GM12878 (cell line): ENCODE results near the gene DENND1A. TPM values are rescaled to one million over a fixed set of nuclear protein-coding genes. Genes with fewer than 3 reads are reported as not detected.

Experiments
- ATAC-seq: fragments of 200-7000 bp; cut with Tn5 transposase; 3 replicates; pipeline ENCODE4 v1.9.1; 2020; ENCODE audit warnings: mild to moderate bottlenecking, moderate library complexity
- BruUV-seq: library from RNA; stranded (reverse); fragments of 400-500 nt; replicated peaks from 2 replicates; lab custom pipeline; 2021; lab: Mats Ljungman, UMichigan
- CTCF ChIA-PET: fragments of 300-600 bp; sonication (Branson Sonifier 250); formaldehyde crosslinking; extraction: SDS; loops from one replicate; lab custom pipeline; 2021; ENCODE audit warnings: inconsistent platforms; lab: Yijun Ruan, JAX
- POLR2A ChIA-PET: fragments of 350-600 bp; formaldehyde crosslinking; extraction: SDS; loops from one replicate; lab custom pipeline; 2021; ENCODE audit warnings: inconsistent platforms; lab: Charles Lee
- RAD21 ChIA-PET: fragments of 300-600 bp; sonication (Branson Sonifier 250); formaldehyde crosslinking; loops from one replicate; lab custom pipeline; 2023; ENCODE audit warnings: antibody characterized with exemption; ENCODE audit not compliant: unreplicated experiment; lab: Charles Lee
- SMC1A ChIA-PET: fragments of 300-600 bp; sonication (Branson Sonifier 250); formaldehyde crosslinking; loops from one replicate; lab custom pipeline; 2023; ENCODE audit not compliant: unreplicated experiment, uncharacterized antibody; lab: Charles Lee
- DNase-seq: peaks from one replicate; pipeline ENCODE4 v3.0.0-alpha.2; 2011; ENCODE audit warnings: low read depth, low spot score
- FAIRE-seq: peaks from 3 replicates; lab custom pipeline; 2011; peaks lifted over from hg19 to GRCh38; lab: Jason Lieb, UNC
- H2AFZ ChIP-seq: 2 replicates; pipeline ENCODE4 v1.6.0; 2011; ENCODE audit warnings: low read depth, low read length, control low read depth; ENCODE audit not compliant: control insufficient read depth
- H3K27ac ChIP-seq: 2 replicates; pipeline ENCODE4 v1.5.1; 2011; ENCODE audit warnings: control low read depth; ENCODE audit not compliant: control insufficient read depth, insufficient read depth
- H3K27me3 ChIP-seq, 2 experiments: replicated peaks in 1 of 2; 2 replicates each; pipeline versions ENCODE4 v1.6.0 to v1.6.1; 2011; ENCODE audit warnings: low read length in 1 of 2; ENCODE audit not compliant: control insufficient read depth in 2 of 2, insufficient read depth in 2 of 2
- H3K36me3 ChIP-seq, 2 experiments: 2 replicates each; pipeline ENCODE4 v1.5.1; 2011; ENCODE audit warnings: low read length in 1 of 2; ENCODE audit not compliant: control insufficient read depth in 2 of 2, insufficient read depth in 2 of 2
- H3K4me1 ChIP-seq: 2 replicates; pipeline ENCODE4 v1.6.1; 2011; ENCODE audit warnings: mild to moderate bottlenecking, low read length, moderate library complexity, mixed read lengths; ENCODE audit not compliant: control insufficient read depth, insufficient read depth
- H3K4me2 ChIP-seq: 2 replicates; pipeline ENCODE4 v1.6.0; 2011; ENCODE audit warnings: control low read depth; ENCODE audit not compliant: control insufficient read depth, insufficient read depth
- H3K4me3 ChIP-seq: fragments of 200-600 bp; sonication (generic); 2 replicates; pipeline ENCODE4 v1.5.1; 2016
- H3K79me2 ChIP-seq: 2 replicates; pipeline ENCODE4 v1.6.0; 2011; ENCODE audit warnings: low read length; ENCODE audit not compliant: control insufficient read depth, insufficient read depth
- H3K9ac ChIP-seq: 2 replicates; pipeline ENCODE4 v1.8.0; 2011; ENCODE audit warnings: low read length, control low read depth, mixed read lengths; ENCODE audit not compliant: control insufficient read depth, insufficient read depth
- H3K9me3 ChIP-seq: replicated peaks from 3 replicates; pipeline ENCODE4 v1.5.1; 2011; ENCODE audit warnings: mild to moderate bottlenecking, low read length; ENCODE audit not compliant: control insufficient read depth, insufficient read depth
- H4K20me1 ChIP-seq: 2 replicates; pipeline ENCODE4 v1.6.0; 2011; ENCODE audit not compliant: control insufficient read depth, insufficient read depth
- BCL3 ChIP-seq: IDR thresholded peaks from 2 replicates; pipeline ENCODE4 v1.6.1; 2011; ENCODE audit warnings: borderline replicate concordance, low read depth, mild to moderate bottlenecking, moderate library complexity, low read length; ENCODE audit not compliant: insufficient read depth, poor library complexity, severe bottlenecking
- CHD1 ChIP-seq: IDR thresholded peaks from 2 replicates; pipeline ENCODE4 v1.6.1; 2012; ENCODE audit warnings: low read depth, low read length, improper control_type of control experiment
- DPF2 ChIP-seq: fragments of 450-650 bp; IDR thresholded peaks from 2 replicates; pipeline ENCODE4 v1.6.1; 2017; ENCODE audit warnings: mild to moderate bottlenecking
- HDAC2 ChIP-seq: fragments of 200-600 bp; sonication (generic); IDR thresholded peaks from 2 replicates; pipeline ENCODE4 v1.6.1; 2017
- IRF4 ChIP-seq: IDR thresholded peaks from 2 replicates; pipeline ENCODE4 v1.6.1; 2011; ENCODE audit warnings: low read depth, low read length
- LARP7 ChIP-seq: fragments of 450-650 bp; IDR thresholded peaks from 2 replicates; pipeline ENCODE4 v1.6.1; 2017; ENCODE audit warnings: mild to moderate bottlenecking
- NR2F1 ChIP-seq: fragments of 450-650 bp; conservative IDR thresholded peaks from 2 replicates; pipeline ENCODE4 v1.6.1; 2017; ENCODE audit warnings: mild to moderate bottlenecking
- RAD21 ChIP-seq: IDR thresholded peaks from 2 replicates; pipeline ENCODE4 v1.6.1; 2011; ENCODE audit warnings: mild to moderate bottlenecking, low read depth, low read length, moderate library complexity; ENCODE audit not compliant: insufficient read depth
- TCF3 ChIP-seq: IDR thresholded peaks from 2 replicates; pipeline ENCODE4 v1.6.1; 2012; ENCODE audit warnings: low read depth, mild to moderate bottlenecking, low read length, borderline replicate concordance; ENCODE audit not compliant: insufficient read depth
- ZNF217 ChIP-seq: fragments of 450-650 bp; IDR thresholded peaks from 2 replicates; pipeline ENCODE4 v1.6.1; 2017; ENCODE audit warnings: antibody characterized with exemption, mild to moderate bottlenecking
- WGBS: methylation state at CpG from one replicate; pipeline ENCODE4 v1.1.6; 2016; ENCODE audit warnings: low lambda C conversion rate; ENCODE audit not compliant: insufficient replicate concordance, insufficient coverage; ENCODE audit errors: missing lambda C conversion rate; 5-methylcytosine and 5-hydroxymethylcytosine counted together
- in situ Hi-C: fragments of 300-500 bp; cut with MboI; formaldehyde crosslinking; loops from 9 replicates; pipeline ENCODE4 v1.14.3; 2018; ENCODE audit warnings: mixed read lengths
- intact Hi-C: fragments of 100-400 bp; cut with micrococcal nuclease; formaldehyde crosslinking; loops from one replicate; pipeline ENCODE4 v1.14.2; 2022; ENCODE audit not compliant: unreplicated experiment
- polyA plus RNA-seq, 11 experiments: library from polyadenylated mRNA; depleted of rRNA in 4 of 11; unstranded in 6 of 11; stranded (reverse) in 5 of 11; fragments of >200 nt; fragmentation: Nextera tagmentation in 4 of 11; fragmentation: Illumina TruSeq in 1 of 11; extraction: Ambion mirVana in 4 of 11; extraction: Trizol in 1 of 11; gene quantifications; 1 replicate in 1 of 11; 2 replicates in 10 of 11; pipeline versions ENCODE4 v1.2.1 to v1.2.3, GENCODE V29; 2011 to 2016; ENCODE audit warnings: inconsistent platforms in 2 of 11, missing spikeins in 2 of 11, low read depth in 1 of 11
- total RNA-seq, 4 experiments: library from RNA; depleted of rRNA in 3 of 4; stranded (reverse); fragments of >200 nt in 3 of 4; fragmentation: Illumina TruSeq in 1 of 4; extraction: Trizol in 1 of 4; gene quantifications; 2 replicates each; pipeline versions ENCODE4 v1.2.1 to v1.2.3, GENCODE V29; 2013 to 2021
- TF ChIP-seq, protein P1 (sequence below): fragments of 450-650 bp; IDR thresholded peaks from 2 replicates; pipeline ENCODE4 v1.6.1; 2017; ENCODE audit warnings: mild to moderate bottlenecking, moderate library complexity

The DENND1A gene
- total and polyA plus RNA-seq, 10 of the 15 experiments (the other 5 are each of a cell fraction or from before 2014, with no cell fraction given), result 14.1 to 48.6 (median 35.2) TPM

DNA sequence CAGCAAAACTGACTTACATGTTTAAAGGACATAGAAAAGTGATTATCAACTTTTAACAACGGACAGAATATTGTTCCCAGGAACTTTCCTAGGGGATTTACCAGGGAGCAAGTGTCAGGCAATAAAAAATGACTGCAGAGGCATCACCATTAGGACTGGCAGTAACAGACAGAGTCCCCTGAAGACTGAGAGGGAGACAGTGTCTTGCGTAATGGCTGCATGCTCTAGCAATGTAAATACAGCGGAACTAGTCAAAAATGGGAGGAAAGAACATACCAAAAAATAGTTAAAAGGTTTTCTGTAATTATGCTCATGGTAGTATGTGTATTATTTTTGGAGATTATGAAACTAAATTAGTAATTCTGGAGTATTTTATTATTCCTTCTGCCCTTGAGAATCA, 392.1 kb downstream of the DENND1A start:
- Histone ChIP-seq H3K79me2 (no peaks in the 10 kb centered on the region), H2AFZ (no peak overlapping the region), H3K36me3 (no peaks in the 10 kb centered on the region; a peak in 1 of 4 replicates), H3K9me3 (no peaks in the 10 kb centered on the region), H3K4me1 (peaks cover 11% of the 10 kb centered on the region), H3K27ac (no peak overlapping the region), H3K9ac (no peak overlapping the region), H4K20me1 (no peaks in the 10 kb centered on the region), H3K27me3 (no peaks in the 10 kb centered on the region), H3K4me3 (no peak overlapping the region), H3K4me2 (no peak overlapping the region)
- WGBS, result 92% methylated on average over 3 of the region's 3 CpGs
- DNase-seq (no peak), ATAC-seq (no peak), FAIRE-seq (no peak)
- TF ChIP-seq CHD1 (no peak), TCF3 (no peak), LARP7 (no peak), HDAC2 (no peak)
- ChIA-PET POLR2A (no interaction called here), CTCF (no interaction called here), SMC1A (interaction anchor here (1.0 to 1.4 kb wide), 2 partner anchors 410 to 467 kb away, joined by 3 to 5 read pairs; no protein-coding TSS in a partner anchor), RAD21 (interaction anchor here (0.7 kb wide), 1 partner anchor 14 kb away, joined by 3 read pairs; no protein-coding TSS in a partner anchor)
- BruUV-seq, result no TSS peak
- in situ Hi-C loops, result no loop called here
- intact Hi-C loops, result no loop called here

DNA sequence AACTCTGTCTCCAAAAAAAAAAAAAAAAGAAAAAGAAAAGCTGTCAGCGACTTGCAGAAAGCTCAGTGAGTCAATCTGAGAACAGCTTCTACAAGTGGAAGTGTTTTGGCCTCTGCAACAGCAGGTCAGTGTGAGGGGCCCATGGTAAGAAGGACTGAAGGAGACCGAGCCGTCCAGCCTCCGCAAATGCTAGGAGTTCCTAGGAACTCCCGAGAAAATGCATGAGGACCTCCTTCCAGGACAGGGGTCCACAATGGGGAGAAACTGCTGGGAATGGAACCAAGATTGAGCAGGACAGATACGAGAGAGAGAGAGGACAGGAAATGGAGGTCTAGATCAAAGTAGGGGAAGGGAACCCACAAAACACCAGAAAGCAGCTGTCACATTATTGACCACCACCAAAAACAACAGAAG, 393.5 kb downstream of the DENND1A start:
- WGBS, result 38% methylated on average over 6 of the region's 6 CpGs
- intact Hi-C loops (no loop called here), in situ Hi-C loops (no loop called here)
- no TSS peak for BruUV-seq
- Histone ChIP-seq H3K9me3 (no peaks in the 10 kb centered on the region; the same call in 2 of the 3 replicates), H2AFZ (no peak overlapping the region; the same call in 1 of the 2 replicates), H3K4me1 (peaks cover 11% of the 10 kb centered on the region), H3K9ac (0 out of 2 replicates have a peak overlapping the region, but pooled peaks have one; percentile 4), H3K27ac (peak overlapping the region; percentile 2; the same call in 1 of the 2 replicates), H3K4me3 (peak overlapping the region; percentile 37; the same call in 1 of the 2 replicates), H4K20me1 (no peaks in the 10 kb centered on the region), H3K4me2 (peak overlapping the region; percentile 72), H3K27me3 (no peaks in the 10 kb centered on the region), H3K79me2 (no peaks in the 10 kb centered on the region), H3K36me3 (no peaks in the 10 kb centered on the region; a peak in 1 of 4 replicates)
- ChIA-PET POLR2A (interaction anchor here (0.6 kb wide), 1 partner anchor 55 kb away, joined by 3 read pairs; no protein-coding TSS in a partner anchor), CTCF (interaction anchor here (0.6 to 2.9 kb wide), 6 partner anchors 11 to 1829 kb away, joined by 3 to 8 read pairs (median 3); no protein-coding TSS in a partner anchor), SMC1A (interaction anchor here (0.7 to 1.3 kb wide), 7 partner anchors 10 to 519 kb away, joined by 3 to 5 read pairs (median 3); no protein-coding TSS in a partner anchor), RAD21 (interaction anchor here (0.7 to 1.8 kb wide), 4 partner anchors 65 to 504 kb away, joined by 3 to 12 read pairs (median 4); no protein-coding TSS in a partner anchor)
- DNase-seq, result peak; percentile 43
- FAIRE-seq, result peak; percentile 18
- peak; percentile 92 for ATAC-seq
- peak; percentile 65; the same call in 1 of the 2 replicates for TF ChIP-seq IRF4
- TF ChIP-seq BCL3, result no peak
- peak; percentile 81 for TF ChIP-seq DPF2
- TF ChIP-seq RAD21, result no peak
- TF ChIP-seq, protein P1, sequence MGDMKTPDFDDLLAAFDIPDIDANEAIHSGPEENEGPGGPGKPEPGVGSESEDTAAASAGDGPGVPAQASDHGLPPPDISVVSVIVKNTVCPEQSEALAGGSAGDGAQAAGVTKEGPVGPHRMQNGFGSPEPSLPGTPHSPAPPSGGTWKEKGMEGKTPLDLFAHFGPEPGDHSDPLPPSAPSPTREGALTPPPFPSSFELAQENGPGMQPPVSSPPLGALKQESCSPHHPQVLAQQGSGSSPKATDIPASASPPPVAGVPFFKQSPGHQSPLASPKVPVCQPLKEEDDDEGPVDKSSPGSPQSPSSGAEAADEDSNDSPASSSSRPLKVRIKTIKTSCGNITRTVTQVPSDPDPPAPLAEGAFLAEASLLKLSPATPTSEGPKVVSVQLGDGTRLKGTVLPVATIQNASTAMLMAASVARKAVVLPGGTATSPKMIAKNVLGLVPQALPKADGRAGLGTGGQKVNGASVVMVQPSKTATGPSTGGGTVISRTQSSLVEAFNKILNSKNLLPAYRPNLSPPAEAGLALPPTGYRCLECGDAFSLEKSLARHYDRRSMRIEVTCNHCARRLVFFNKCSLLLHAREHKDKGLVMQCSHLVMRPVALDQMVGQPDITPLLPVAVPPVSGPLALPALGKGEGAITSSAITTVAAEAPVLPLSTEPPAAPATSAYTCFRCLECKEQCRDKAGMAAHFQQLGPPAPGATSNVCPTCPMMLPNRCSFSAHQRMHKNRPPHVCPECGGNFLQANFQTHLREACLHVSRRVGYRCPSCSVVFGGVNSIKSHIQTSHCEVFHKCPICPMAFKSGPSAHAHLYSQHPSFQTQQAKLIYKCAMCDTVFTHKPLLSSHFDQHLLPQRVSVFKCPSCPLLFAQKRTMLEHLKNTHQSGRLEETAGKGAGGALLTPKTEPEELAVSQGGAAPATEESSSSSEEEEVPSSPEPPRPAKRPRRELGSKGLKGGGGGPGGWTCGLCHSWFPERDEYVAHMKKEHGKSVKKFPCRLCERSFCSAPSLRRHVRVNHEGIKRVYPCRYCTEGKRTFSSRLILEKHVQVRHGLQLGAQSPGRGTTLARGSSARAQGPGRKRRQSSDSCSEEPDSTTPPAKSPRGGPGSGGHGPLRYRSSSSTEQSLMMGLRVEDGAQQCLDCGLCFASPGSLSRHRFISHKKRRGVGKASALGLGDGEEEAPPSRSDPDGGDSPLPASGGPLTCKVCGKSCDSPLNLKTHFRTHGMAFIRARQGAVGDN, result no peak
- TF ChIP-seq ZNF217, result peak; percentile 66; the same call in 1 of the 2 replicates
- TF ChIP-seq NR2F1, result peak; percentile 77
